ENCODE results near the gene MFRP. TPM values are rescaled to one million over a fixed set of nuclear protein-coding genes. Genes with fewer than 3 reads are reported as not detected.

The MFRP gene
- total RNA-seq, 3 donors from 2014 or later, result not detected

DNA sequence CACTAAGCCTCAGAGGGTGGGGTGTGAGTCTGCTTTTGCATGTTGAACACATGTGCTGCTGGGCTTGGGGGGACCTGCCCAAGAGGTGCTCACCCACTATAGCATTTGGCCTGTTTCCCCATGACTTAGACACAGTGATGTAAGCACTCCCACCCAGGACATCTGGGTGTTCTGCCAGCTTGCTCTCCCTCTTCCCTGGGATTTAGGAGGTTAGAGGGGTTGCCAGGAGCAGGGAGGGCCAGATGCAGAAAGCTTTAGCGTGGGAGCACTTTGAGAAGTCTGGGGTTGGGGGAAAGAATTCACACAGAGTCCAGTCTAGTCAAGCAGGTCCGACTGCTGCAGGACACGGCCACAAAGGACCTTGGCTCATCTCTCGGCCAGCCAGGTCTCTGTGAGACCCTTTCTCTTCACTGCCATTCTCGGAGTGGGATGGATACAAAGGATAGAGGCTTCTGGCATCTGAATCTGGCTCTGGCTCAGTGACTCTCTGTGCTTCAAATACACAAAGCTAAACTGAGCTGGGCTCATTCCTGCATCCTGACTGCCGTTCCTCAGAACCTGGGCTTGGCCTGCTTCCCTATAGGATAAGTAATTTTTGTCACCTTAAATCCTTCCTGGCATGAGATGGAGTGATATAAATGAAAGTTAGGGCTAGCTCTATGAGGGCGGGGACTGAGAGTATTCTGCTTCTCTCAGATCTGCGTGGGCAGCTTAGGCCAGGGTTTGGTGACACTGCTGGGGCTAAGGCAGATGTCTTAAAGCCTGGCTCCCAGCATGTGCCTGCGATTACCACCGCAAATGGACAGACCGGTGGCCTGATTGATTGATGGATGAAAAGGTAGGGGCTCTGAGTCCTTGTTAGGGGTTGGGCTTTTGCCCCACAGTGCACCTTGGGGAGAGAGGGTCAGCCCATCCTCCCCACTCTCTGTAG lies 20.4 kb upstream of the MFRP start:
- Histone ChIP-seq H3K4me3 (no peak overlapping the region), H3K9me3 (no peaks in the 10 kb centered on the region), H3K36me3 (ENCODE audit: low read depth) (no peaks in the 10 kb centered on the region), H3K4me1 (ENCODE audit: low read depth) (peaks cover 51% of the 10 kb centered on the region)
- TF ChIP-seq, protein P1, sequence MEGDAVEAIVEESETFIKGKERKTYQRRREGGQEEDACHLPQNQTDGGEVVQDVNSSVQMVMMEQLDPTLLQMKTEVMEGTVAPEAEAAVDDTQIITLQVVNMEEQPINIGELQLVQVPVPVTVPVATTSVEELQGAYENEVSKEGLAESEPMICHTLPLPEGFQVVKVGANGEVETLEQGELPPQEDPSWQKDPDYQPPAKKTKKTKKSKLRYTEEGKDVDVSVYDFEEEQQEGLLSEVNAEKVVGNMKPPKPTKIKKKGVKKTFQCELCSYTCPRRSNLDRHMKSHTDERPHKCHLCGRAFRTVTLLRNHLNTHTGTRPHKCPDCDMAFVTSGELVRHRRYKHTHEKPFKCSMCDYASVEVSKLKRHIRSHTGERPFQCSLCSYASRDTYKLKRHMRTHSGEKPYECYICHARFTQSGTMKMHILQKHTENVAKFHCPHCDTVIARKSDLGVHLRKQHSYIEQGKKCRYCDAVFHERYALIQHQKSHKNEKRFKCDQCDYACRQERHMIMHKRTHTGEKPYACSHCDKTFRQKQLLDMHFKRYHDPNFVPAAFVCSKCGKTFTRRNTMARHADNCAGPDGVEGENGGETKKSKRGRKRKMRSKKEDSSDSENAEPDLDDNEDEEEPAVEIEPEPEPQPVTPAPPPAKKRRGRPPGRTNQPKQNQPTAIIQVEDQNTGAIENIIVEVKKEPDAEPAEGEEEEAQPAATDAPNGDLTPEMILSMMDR (IDR thresholded peaks at IDR 0.05), result no peak
- intact Hi-C loops (cut with DNase I, micrococcal nuclease), result no loop called here
- no peak for DNase-seq
- no peak for ATAC-seq

DNA sequence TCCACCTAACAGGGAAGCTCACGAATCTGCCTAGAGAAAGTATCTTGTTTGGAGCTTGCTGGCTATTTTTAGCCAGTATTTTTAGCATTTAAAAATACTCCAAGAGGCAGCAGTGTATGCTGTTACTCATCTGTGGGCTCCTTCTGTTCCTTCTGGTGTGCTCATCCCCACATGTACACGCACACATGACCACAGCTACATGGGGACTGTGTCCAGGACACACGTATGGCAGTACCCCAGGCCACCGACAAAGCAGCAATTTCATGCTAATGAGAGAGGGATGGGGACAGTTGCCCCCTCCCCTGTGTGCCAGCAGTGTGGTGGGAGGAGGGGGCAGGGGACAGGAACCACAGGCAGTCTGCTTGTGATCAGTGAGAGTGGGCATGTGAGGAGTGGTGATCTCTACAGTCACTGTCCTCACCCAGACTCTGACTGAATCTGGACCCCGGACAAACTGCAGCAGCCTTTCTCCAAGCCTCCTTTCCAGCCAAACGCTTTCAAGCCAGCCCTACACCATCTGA lies 18.6 kb upstream of the MFRP start:
- H3K9me3 ChIP-seq, result no peaks in the 10 kb centered on the region
- H3K4me1 ChIP-seq (ENCODE audit: low read depth), result peaks cover 36% of the 10 kb centered on the region
- no peak for ATAC-seq
- DNase-seq, result no peak
- TF ChIP-seq, protein P1 (IDR thresholded peaks at IDR 0.05), result no peak
- H3K4me3 ChIP-seq, result no peak overlapping the region
- intact Hi-C loops (cut with DNase I, micrococcal nuclease), result no loop called here
- no peaks in the 10 kb centered on the region for H3K36me3 ChIP-seq (ENCODE audit: low read depth)

DNA sequence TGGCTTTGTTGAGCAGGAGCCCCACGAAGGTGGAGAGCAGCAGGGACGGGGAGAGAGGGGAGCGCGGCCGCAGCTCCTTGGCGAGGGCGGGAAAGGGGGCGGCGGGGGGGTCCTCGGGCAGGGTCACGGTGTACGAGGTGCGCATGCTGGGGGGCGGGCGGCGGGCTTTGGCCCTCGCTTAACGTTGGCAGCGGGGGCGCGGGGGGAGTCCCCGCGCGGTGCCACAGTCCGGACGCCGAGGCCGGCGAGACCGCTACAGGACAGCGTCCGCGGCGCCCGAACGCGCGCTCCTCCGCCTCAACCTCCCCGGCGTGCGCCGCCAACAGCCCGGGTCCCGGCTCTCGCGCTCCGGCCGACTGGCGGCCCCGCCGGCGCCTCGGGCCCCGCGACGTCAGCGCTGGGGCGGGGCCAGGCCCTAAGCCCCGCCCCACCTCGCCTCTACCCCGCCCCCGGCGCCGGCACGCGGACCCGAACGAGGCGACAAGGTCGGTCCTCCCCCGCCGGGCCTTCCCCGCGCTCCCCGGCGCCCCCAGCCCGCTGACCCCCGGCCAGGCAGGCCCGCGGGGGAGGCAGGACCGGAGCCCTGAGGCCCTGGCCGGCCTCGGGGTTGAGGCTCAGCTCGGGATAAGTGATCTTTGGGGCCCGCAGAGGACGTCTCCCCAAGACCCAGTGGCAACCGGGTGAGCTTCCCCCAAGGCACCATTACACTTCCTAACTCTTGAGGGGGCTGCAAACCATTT lies 17.5 kb upstream of the MFRP start:
- DNase-seq (peak; percentile 66 to 81 (median 69)), ATAC-seq (peak; percentile 61)
- Histone ChIP-seq H3K4me3 (peak overlapping the region; percentile 19), H3K4me1 (ENCODE audit: low read depth) (peaks cover 27% of the 10 kb centered on the region), H3K36me3 (ENCODE audit: low read depth) (no peaks in the 10 kb centered on the region), H3K9me3 (no peaks in the 10 kb centered on the region)
- intact Hi-C loops (cut with DNase I, micrococcal nuclease), result no loop called here
- TF ChIP-seq, protein P1 (IDR thresholded peaks at IDR 0.05), result no peak

DNA sequence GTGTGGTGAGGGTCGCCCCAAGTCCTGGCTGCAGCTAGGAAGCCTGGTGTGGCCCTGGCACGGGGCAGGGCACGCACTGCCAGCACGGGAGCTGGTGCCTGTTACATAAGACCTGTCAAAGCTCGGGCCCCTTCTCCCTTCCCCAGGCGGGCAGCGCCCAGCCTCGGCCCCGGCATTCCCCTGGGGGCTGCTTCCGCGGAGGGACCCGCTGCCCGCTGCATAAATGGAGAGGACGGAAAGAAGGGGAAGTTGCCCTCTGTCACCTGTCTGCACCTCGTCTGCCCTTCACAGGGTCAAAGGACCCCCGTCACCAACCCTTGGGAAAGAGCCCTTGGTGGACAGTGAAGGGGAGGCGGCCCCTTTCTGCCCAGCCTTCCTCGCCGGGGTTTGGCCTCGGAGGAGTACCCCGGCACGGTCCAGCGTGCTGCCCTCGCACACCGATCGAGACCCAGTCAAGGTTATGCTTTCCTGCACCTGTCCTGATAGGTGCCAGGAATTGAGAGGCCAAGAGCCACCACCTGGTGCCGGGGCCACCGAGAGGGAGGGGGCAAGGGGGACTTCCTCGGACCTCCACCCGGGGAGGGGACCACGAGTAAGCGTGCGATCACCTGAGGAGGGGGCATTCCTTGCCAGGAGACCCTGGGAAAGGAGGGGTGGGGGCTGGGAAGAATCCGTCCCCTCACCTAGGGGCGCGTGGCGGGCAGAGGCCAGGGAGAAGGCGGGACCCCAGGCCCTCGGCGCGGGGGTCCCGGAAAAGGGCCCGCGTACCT lies 16.8 kb upstream of the MFRP start:
- no peak for ATAC-seq
- TF ChIP-seq, protein P1 (IDR thresholded peaks at IDR 0.05), result no peak

DNA sequence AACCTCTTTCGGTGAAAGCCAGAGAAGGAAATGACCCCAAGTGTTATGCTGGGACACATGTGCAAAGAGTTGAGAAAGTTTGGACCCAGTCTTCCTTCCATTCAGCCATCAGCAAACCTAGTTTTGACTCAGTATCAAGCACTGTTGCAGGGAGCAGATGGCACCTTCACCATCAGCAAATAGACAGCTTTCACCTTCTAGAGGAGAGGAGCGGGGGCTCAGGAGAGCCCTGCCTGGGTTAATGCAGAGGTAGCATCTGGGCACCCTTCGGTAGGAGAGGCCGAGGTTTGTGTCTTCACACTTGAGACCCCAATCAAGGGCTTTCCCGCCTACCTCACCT lies 16.2 kb upstream of the MFRP start:
- no peak for ATAC-seq
- no peak for DNase-seq
- intact Hi-C loops (cut with DNase I, micrococcal nuclease), result no loop called here
- H3K4me3 ChIP-seq, result no peak overlapping the region
- TF ChIP-seq, protein P1 (IDR thresholded peaks at IDR 0.05), result no peak
- no peaks in the 10 kb centered on the region for H3K36me3 ChIP-seq (ENCODE audit: low read depth)
- H3K4me1 ChIP-seq (ENCODE audit: low read depth), result peaks cover 16% of the 10 kb centered on the region
- no peaks in the 10 kb centered on the region for H3K9me3 ChIP-seq

More for the DNA sequence above, 16.8 kb upstream of the MFRP start:
- Histone ChIP-seq H3K4me1 (ENCODE audit: low read depth) (peaks cover 21% of the 10 kb centered on the region), H3K4me3 (peak overlapping the region; percentile 19), H3K36me3 (ENCODE audit: low read depth) (no peaks in the 10 kb centered on the region), H3K9me3 (no peaks in the 10 kb centered on the region)
- intact Hi-C loops (cut with DNase I, micrococcal nuclease), result no loop called here
- peak in 2 of 3 donors; percentile 43 to 55 for DNase-seq

All from mucosa of descending colon (tissue), 3 donors.